Calu3 (cell line): Measurements from ENCODE around the gene FARSA. TPM values are rescaled to one million over a fixed set of nuclear protein-coding genes. Genes with fewer than 3 reads are reported as not detected.
"Not testable (repeated sequence)": the region's sequence is repeated elsewhere in the genome, so short reads cannot be mapped to it uniquely, and the experiment has no call there.

Experiments
- BruUV-seq: library from RNA; stranded (reverse); fragments of 400-500 nt; replicated peaks from 2 replicates; lab custom pipeline; 2021; lab: Mats Ljungman, UMichigan
- CTCF ChIA-PET: fragments of 300-600 bp; sonication (Branson Sonifier 250); formaldehyde crosslinking; loops from one replicate; lab custom pipeline; 2022; ENCODE audit warnings: antibody characterized with exemption; lab: Charles Lee
- DNase-seq: peaks from one replicate; pipeline ENCODE4 v3.0.0; 2022
- H3K27ac Mint-ChIP-seq: one replicate; pipeline ENCODE4 v1.8.0; 2022; ENCODE audit warnings: mixed read lengths; ENCODE audit not compliant: unreplicated experiment
- H3K27me3 Mint-ChIP-seq: one replicate; pipeline ENCODE4 v1.8.0; 2022; ENCODE audit warnings: mixed read lengths; ENCODE audit not compliant: unreplicated experiment
- H3K36me3 Mint-ChIP-seq: one replicate; pipeline ENCODE4 v1.8.0; 2022; ENCODE audit warnings: mild to moderate bottlenecking, moderate library complexity, mixed read lengths; ENCODE audit not compliant: insufficient read depth, unreplicated experiment
- H3K4me1 Mint-ChIP-seq: one replicate; pipeline ENCODE4 v1.8.0; 2022; ENCODE audit warnings: mild to moderate bottlenecking, low read depth, mixed read lengths; ENCODE audit not compliant: unreplicated experiment
- H3K4me3 Mint-ChIP-seq: one replicate; pipeline ENCODE4 v1.8.0; 2022; ENCODE audit warnings: mild to moderate bottlenecking, low read depth, moderate library complexity, mixed read lengths; ENCODE audit not compliant: unreplicated experiment
- H3K9me3 Mint-ChIP-seq: one replicate; pipeline ENCODE4 v1.8.0; 2022; ENCODE audit warnings: low read depth, mixed read lengths; ENCODE audit not compliant: unreplicated experiment
- intact Hi-C: fragments of 100-400 bp; cut with micrococcal nuclease; formaldehyde crosslinking; loops from one replicate; pipeline ENCODE4 v1.10.0; 2022; ENCODE audit not compliant: unreplicated experiment
- total RNA-seq: library from RNA; stranded (reverse); gene quantifications from 2 replicates; pipeline ENCODE4 v1.2.3, GENCODE V29; 2022
- TF ChIP-seq, protein P1 (sequence below): fragments of 200-600 bp; IDR thresholded peaks from one replicate; pipeline ENCODE4 v1.8.0; 2022; ENCODE audit warnings: antibody characterized with exemption; ENCODE audit not compliant: unreplicated experiment

FARSA gene
- total RNA-seq, 1 experiment from 2014 or later, result 72.8 TPM

- Mint-ChIP-seq H3K36me3 (peaks cover 27% of the 10 kb centered on the region), H3K27ac (no peak overlapping the region), H3K4me3 (no peak overlapping the region), H3K27me3 (peaks cover 8% of the 10 kb centered on the region), H3K4me1 (peaks cover 15% of the 10 kb centered on the region), H3K9me3 (no peaks in the 10 kb centered on the region)
- intact Hi-C loops, result no loop called here
- TF ChIP-seq, protein P1, sequence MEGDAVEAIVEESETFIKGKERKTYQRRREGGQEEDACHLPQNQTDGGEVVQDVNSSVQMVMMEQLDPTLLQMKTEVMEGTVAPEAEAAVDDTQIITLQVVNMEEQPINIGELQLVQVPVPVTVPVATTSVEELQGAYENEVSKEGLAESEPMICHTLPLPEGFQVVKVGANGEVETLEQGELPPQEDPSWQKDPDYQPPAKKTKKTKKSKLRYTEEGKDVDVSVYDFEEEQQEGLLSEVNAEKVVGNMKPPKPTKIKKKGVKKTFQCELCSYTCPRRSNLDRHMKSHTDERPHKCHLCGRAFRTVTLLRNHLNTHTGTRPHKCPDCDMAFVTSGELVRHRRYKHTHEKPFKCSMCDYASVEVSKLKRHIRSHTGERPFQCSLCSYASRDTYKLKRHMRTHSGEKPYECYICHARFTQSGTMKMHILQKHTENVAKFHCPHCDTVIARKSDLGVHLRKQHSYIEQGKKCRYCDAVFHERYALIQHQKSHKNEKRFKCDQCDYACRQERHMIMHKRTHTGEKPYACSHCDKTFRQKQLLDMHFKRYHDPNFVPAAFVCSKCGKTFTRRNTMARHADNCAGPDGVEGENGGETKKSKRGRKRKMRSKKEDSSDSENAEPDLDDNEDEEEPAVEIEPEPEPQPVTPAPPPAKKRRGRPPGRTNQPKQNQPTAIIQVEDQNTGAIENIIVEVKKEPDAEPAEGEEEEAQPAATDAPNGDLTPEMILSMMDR, result no peak
- no TSS peak for BruUV-seq
- CTCF ChIA-PET, result no interaction called here
- DNase-seq, result no peak
These were observed 26.0 kb upstream of the FARSA start for GRCh38 chr19:12959481-12959880.

GRCh38 chr19:12957389-12957952 is 24.0 kb upstream of the FARSA start:
- Mint-ChIP-seq H3K4me3 (peak overlapping the region; percentile 62), H3K4me1 (peaks cover 22% of the 10 kb centered on the region), H3K36me3 (peaks cover 41% of the 10 kb centered on the region)
- BruUV-seq, intact Hi-C loops, CTCF ChIA-PET, H3K27ac Mint-ChIP-seq, H3K9me3 Mint-ChIP-seq, H3K27me3 Mint-ChIP-seq, DNase-seq: not testable (repeated sequence)

DNA sequence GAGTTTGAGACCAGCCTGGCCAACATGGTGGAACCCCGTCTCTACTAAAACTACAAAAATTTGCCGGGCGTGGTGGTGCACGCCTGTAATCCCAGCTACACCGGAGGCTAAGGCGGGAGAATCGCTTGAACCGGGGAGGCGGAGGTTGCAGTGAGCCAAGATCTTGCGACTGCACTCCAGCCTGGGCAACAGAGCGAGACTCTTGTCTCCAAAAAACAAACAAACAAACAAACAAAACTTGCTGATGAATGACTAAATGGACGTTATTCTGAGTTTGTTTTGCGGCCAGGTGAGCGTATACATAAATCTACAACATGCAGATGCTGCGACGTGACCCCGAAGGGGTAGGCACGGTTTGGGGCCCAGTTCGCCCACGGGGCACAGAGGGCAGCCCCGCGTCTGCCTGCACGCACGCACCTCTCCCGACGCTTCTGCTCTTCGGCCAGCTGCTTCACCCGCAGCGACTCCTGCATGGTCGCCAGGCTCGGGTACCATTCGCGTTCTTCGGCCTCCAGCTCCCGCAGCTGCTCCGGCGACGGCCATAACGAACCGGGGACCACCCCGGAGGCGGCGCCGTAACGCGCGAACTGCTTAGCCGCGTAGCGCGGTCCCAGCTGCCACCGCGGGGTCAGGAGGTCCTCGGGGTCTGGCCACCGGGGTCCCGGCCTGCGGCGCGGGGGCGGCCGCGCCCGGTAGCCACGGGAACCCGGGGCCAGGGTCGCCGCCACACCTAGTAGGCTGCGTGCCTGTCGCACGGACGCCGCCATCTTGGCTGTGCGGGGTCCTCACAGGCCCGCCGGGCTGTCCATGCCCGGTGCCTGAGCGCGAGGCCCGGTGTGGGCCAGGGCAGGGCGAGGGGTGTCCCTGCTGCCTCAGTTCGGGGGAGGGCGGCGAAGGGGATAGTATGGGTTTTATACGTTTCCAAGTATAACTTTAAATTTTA is 23.2 kb upstream of the FARSA start, which contains the start of gene GADD45GIP1:
Gene GADD45GIP1 (minus strand): TSS at position 778 of the 943 bp plus-strand sequence. CDS start 11 bp downstream, at position 767.
- Mint-ChIP-seq H3K4me3 (peak within 1 kb of the TSS; percentile 62), H3K36me3 (peaks cover 47% of the 10 kb centered on the region), H3K4me1 (peaks cover 22% of the 10 kb centered on the region), H3K9me3 (no peaks in the 10 kb centered on the region), H3K27ac (peak within 1 kb of the TSS; percentile 0), H3K27me3 (peaks cover 2% of the 10 kb centered on the region)
- intact Hi-C loops, result no loop called here
- no TSS peak for BruUV-seq
- CTCF ChIA-PET, result interaction anchor here (1.4 kb wide), 1 partner anchor 9 kb away, joined by 3 read pairs; no protein-coding TSS in a partner anchor
- peak; percentile 84 for DNase-seq
- TF ChIP-seq, protein P1, result no peak

DNA sequence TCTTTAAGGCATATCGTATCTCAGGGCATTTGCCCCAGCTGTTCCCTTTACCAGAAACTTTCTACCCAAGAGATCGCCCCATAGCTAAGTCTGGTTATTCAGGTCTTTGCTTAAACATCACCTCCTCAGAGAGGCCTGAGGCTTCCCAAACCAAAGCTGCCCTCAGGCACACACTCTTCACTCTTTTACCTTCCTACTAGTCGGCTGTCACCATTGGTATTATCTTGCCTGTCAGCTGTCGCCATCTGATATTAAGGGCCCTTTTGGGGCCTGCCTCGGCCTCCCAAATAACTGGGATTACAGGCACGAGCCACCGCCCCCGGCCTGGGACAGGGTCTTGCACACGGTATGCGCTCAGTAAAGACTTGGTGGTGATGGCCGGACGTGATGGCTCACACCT is 22.5 kb upstream of the FARSA start:
- Mint-ChIP-seq H3K27me3 (no peaks in the 10 kb centered on the region), H3K27ac (peak overlapping the region; percentile 0)
- CTCF ChIA-PET, result interaction anchor here (1.4 kb wide), 1 partner anchor 10 kb away, joined by 3 read pairs; no protein-coding TSS in a partner anchor

GRCh38 chr19:12955575-12955974 is 22.1 kb upstream of the FARSA start:
- H3K27ac Mint-ChIP-seq, H3K27me3 Mint-ChIP-seq, intact Hi-C loops, BruUV-seq, DNase-seq, H3K9me3 Mint-ChIP-seq: not testable (repeated sequence)
- Mint-ChIP-seq H3K4me1 (peaks cover 22% of the 10 kb centered on the region), H3K36me3 (peaks cover 59% of the 10 kb centered on the region), H3K4me3 (peak overlapping the region; percentile 62)
- CTCF ChIA-PET, result interaction anchor here (1.4 kb wide), 1 partner anchor 10 kb away, joined by 3 read pairs; no protein-coding TSS in a partner anchor

More for the DNA sequence above, 22.5 kb upstream of the FARSA start:
- BruUV-seq, result TSS peak; percentile 68
- no peaks in the 10 kb centered on the region for H3K9me3 Mint-ChIP-seq
- intact Hi-C loops, result no loop called here
- no peak for DNase-seq
- peaks cover 54% of the 10 kb centered on the region for H3K36me3 Mint-ChIP-seq
- TF ChIP-seq, protein P1, result no peak
- H3K4me1 Mint-ChIP-seq, result peaks cover 22% of the 10 kb centered on the region
- H3K4me3 Mint-ChIP-seq, result peak overlapping the region; percentile 62
